Adrenal gland (tissue), 12 donors: Measurements from ENCODE around the gene TMIGD1. TPM values are rescaled to one million over a fixed set of nuclear protein-coding genes. Genes with fewer than 3 reads are reported as not detected.

ENCODE experiments used
- DNase-seq, 7 donors: peaks; one replicate each; pipeline ENCODE4 v3.0.0-alpha.2; 2019 to 2020
- H3K27ac ChIP-seq, 5 donors: fragments of 200-600 bp; sonication (generic) in 4 of 5; 1 replicate in 3 of 5; 2 replicates in 2 of 5; pipeline versions ENCODE4 v1.5.1 to v1.8.0; 2016 to 2020; ENCODE audit warnings: mild to moderate bottlenecking in 1 of 5
- H3K27me3 ChIP-seq: fragments of 200-600 bp; 2 replicates; pipeline ENCODE4 v1.8.0; 2021
- H3K36me3 ChIP-seq, 2 donors: fragments of 200-600 bp; replicated peaks in 1 of 2; 1 replicate in 1 of 2; 2 replicates in 1 of 2; pipeline versions ENCODE4 v1.5.1 to v1.8.0; 2018 to 2022
- H3K4me1 ChIP-seq, 2 donors: fragments of 200-600 bp; replicated peaks in 1 of 2; 1 replicate in 1 of 2; 2 replicates in 1 of 2; pipeline versions ENCODE4 v1.5.1 to v1.8.0; 2018 to 2021
- H3K4me3 ChIP-seq, 4 donors: fragments of 200-600 bp; sonication (generic) in 3 of 4; one replicate each; pipeline ENCODE4 v1.5.1; 2016 to 2018
- H3K9me3 ChIP-seq, 3 donors: fragments of 200-600 bp; sonication (generic) in 1 of 3; replicated peaks in 1 of 3; 1 replicate in 2 of 3; 2 replicates in 1 of 3; pipeline versions ENCODE4 v1.5.1 to v1.8.0; 2016 to 2021
- POLR2A ChIP-seq, 2 donors: fragments of 450-650 bp; IDR thresholded peaks; one replicate each; pipeline ENCODE4 v1.6.1; 2017; ENCODE audit warnings: antibody characterized with exemption in 2 of 2, mild to moderate bottlenecking in 2 of 2, moderate library complexity in 1 of 2
- WGBS, 4 donors: extraction: QIAGEN DNeasy Blood & Tissue Kit in 2 of 4; methylation state at CpG; one replicate each; pipeline versions ENCODE4 v1.1.5 to v1.1.7; 2013 to 2017; 5-methylcytosine and 5-hydroxymethylcytosine counted together
- intact Hi-C, 2 donors: fragments of 100-400 bp; cut with DNase I; formaldehyde crosslinking; loops; one replicate each; pipeline versions ENCODE4 v1.14.1 to v1.15.0; 2022 to 2023
- polyA plus RNA-seq, 3 donors: library from polyadenylated mRNA; stranded (reverse); fragments of 200-250 nt in 2 of 3; fragments of 350-450 nt in 1 of 3; fragmentation: Illumina TruSeq in 1 of 3; extraction: RNeasy Lipid Tissue Mini Kit (QIAGEN cat#74804) in 1 of 3; gene quantifications; one replicate each; pipeline ENCODE4 v1.2.3, GENCODE V29; 2013 to 2014
- total RNA-seq, 9 donors: library from RNA; depleted of rRNA in 4 of 9; stranded (reverse); fragments of >200 nt in 4 of 9; fragments of 120-200 nt in 1 of 9; fragmentation: NEBNext Ultra II Directional in 1 of 9; extraction: Animal tissue kit (Norgen Biotek cat#: 25700) in 1 of 9; gene quantifications; one replicate each; pipeline versions ENCODE4 v1.1.0 to v1.2.4, GENCODE V29; 2013 to 2023
- TF ChIP-seq, protein P1 (sequence below), 6 experiments: fragments of 450-650 bp in 4 of 6; fragments of 200-600 bp in 2 of 6; sonication (generic) in 1 of 6; IDR thresholded peaks; 1 replicate in 5 of 6; 2 replicates in 1 of 6; pipeline versions ENCODE4 v1.5.1 to v1.8.0; 2016 to 2021; ENCODE audit warnings: antibody characterized with exemption in 6 of 6, mild to moderate bottlenecking in 2 of 6, moderate library complexity in 1 of 6
- donor health status: healthy with polysubstance abuse.
- donor health status: Bipolar disorder and iron deficiency.
- donor health status: DM: yes; HTN: yes; CAD: no.
- donor health status: DM: no; HTN: no; CAD: no.
- donor health status: DM: no; HTN: no; CAD: no.
- donor health status: DM: yes; HTN: yes; CAD: no.

Gene TMIGD1
- total and polyA plus RNA-seq, 12 donors = not detected

DNA sequence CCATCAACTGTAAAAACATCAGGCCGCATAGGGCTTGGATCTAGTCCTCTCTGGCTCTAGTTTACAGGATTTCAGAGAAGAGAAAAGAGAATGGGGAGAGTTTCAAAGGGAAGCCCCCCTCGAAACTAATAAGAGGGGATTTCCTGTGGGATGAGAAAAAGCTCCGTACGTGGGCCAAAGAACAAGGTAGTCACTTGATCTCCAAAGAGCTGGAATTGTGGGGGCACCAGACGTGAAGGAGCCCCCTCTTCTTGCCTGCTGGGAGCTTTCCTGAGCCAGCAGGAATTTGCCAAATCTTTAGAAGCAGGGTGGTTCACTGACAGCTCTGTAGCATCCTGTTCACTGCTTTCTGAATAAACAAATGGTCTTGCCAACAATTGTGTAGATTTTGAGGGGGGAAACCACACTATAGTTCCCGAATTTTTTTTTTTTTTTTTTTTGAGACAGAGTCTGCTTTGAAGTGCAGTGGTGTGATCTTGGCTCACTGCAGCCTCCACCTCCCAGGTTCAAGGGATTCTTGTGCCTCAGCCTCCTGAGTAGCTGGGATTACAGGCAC is 7.0 kb upstream of the TMIGD1 start:
- H3K4me3 ChIP-seq = no peak overlapping the region
- no peaks in the 10 kb centered on the region for H3K9me3 ChIP-seq
- H3K27ac ChIP-seq = peak overlapping the region in 2 of 5 donors; percentile 63 to 69
- peaks cover 0 to 17% of the 10 kb centered on the region in 2 donors for H3K4me1 ChIP-seq
- TF ChIP-seq POLR2A (IDR thresholded peaks at IDR 0.05) = no peak
- TF ChIP-seq, protein P1, sequence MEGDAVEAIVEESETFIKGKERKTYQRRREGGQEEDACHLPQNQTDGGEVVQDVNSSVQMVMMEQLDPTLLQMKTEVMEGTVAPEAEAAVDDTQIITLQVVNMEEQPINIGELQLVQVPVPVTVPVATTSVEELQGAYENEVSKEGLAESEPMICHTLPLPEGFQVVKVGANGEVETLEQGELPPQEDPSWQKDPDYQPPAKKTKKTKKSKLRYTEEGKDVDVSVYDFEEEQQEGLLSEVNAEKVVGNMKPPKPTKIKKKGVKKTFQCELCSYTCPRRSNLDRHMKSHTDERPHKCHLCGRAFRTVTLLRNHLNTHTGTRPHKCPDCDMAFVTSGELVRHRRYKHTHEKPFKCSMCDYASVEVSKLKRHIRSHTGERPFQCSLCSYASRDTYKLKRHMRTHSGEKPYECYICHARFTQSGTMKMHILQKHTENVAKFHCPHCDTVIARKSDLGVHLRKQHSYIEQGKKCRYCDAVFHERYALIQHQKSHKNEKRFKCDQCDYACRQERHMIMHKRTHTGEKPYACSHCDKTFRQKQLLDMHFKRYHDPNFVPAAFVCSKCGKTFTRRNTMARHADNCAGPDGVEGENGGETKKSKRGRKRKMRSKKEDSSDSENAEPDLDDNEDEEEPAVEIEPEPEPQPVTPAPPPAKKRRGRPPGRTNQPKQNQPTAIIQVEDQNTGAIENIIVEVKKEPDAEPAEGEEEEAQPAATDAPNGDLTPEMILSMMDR (IDR thresholded peaks at IDR 0.05) = no peak
- no peaks in the 10 kb centered on the region for H3K27me3 ChIP-seq
- intact Hi-C loops = loop anchor here in 1 of 2 donors (10.0 kb wide), 1 partner anchor 134 kb away; the partner anchor contains the start of gene GOSR1
- no peak for DNase-seq
- 40 to 62% (median 45%) methylated on average over 6 of the region's 6 CpGs for WGBS, 4 donors
- H3K36me3 ChIP-seq = no peaks in the 10 kb centered on the region

DNA sequence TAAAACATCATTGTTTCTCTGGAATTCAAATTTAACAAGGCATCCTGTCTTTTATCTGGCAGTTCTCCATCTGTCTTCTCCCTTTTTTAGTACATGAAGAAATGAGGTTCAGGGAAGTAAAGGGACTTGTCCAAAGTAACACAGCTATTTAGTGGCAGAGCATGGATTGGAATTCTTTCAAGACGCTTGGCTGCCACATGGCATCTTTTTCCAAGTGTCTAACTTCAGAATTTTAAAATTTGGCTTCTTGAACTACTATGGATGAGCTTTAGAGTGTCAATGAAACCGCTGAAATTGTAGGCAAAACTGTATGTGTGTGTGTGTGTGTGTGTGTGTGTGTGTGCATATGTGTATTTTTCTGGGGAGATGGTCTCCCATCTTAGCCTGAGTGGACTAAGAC is 5.2 kb upstream of the TMIGD1 start:
- Histone ChIP-seq H3K4me1 (peaks cover 0 to 7% of the 10 kb centered on the region in 2 donors), H3K9me3 (no peaks in the 10 kb centered on the region), H3K27me3 (no peaks in the 10 kb centered on the region), H3K4me3 (no peak overlapping the region), H3K27ac (no peak overlapping the region), H3K36me3 (no peaks in the 10 kb centered on the region)
- no peak for DNase-seq
- intact Hi-C loops = loop anchor here in 1 of 2 donors (10.0 kb wide), 1 partner anchor 234 kb away; no protein-coding TSS in a partner anchor
- 79 to 88% (median 85%) methylated on average over 2 of the region's 2 CpGs for WGBS, 4 donors
- TF ChIP-seq POLR2A (IDR thresholded peaks at IDR 0.05) = no peak
- TF ChIP-seq, protein P1 (IDR thresholded peaks at IDR 0.05) = no peak

DNA sequence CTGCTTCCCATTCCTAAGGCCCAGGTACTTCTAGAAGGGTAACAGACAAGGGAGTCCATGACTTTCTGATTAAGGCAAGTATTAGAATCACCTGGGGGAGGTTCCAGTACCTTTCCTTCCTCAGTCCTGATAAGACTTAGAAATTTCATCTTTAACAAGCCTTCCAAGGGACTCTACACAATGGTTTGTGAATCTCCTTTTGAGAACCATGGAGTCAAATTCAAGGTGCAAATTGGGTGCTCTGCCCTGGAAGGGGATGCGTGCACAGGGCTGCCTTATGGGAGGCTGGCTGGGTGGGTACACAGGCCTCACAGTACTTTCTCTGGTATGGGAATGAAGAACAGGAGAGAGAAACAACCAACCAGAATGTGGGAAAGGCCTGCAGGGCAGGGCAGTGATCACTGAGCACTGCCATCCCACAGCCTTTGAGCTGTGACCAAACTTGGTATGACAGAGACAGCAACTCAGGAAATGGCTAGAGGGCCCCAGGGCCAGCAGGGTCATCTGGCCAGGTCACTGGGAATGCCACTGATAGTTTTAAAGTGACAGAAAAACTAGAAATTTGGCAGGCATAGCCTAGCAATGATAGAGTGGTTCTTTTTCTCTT is 3.6 kb upstream of the TMIGD1 start:
- Histone ChIP-seq H3K4me1 (peaks cover 0 to 7% of the 10 kb centered on the region in 2 donors), H3K27ac (no peak overlapping the region), H3K9me3 (no peaks in the 10 kb centered on the region), H3K36me3 (no peaks in the 10 kb centered on the region), H3K4me3 (no peak overlapping the region), H3K27me3 (no peaks in the 10 kb centered on the region)
- intact Hi-C loops = loop anchor here in 1 of 2 donors (10.0 kb wide), 1 partner anchor 233 kb away; no protein-coding TSS in a partner anchor
- WGBS, 4 donors = 100% methylated on average over 1 of the region's 1 CpG
- no peak for DNase-seq
- TF ChIP-seq POLR2A (IDR thresholded peaks at IDR 0.05) = no peak

DNA sequence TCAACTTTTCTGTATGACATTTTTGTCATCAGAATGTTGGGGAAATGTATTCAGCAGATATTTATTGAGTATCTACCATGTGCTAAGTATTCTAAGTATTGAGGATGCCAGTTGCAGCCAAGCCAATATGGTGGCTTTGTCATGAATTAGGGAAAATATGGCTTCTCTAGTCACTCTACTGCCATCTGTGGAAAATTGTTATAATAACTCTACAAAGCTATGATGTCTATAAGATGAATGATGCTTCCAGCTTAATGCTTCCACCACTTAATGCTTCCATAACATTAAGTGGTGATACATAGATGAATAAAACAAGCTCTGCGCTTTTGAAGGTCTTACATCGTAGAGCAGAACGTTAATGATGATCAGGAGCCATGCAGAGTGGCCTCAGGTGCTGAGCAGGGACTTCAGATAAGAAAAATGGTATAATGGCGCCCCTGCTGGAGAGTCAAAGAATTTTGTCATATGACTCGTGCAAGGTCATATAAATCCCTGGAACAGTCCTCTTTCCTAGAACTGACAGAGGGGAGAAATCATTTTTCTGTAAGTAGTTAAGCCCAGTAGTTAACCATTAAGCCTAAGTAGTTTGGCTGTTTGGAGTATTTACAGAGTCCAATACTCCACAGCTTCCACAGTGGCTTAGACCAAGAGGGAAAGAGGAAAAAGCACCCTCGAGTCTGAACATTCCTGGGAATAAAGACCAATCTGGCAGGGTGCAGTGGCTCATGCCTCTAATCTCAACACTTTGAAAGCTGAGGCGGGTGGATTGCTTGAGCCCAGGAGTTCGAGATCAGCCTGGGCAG is 2.7 kb upstream of the TMIGD1 start:
- H3K36me3 ChIP-seq = no peaks in the 10 kb centered on the region
- no peaks in the 10 kb centered on the region for H3K9me3 ChIP-seq
- H3K4me1 ChIP-seq = peaks cover 0 to 7% of the 10 kb centered on the region in 2 donors
- H3K27me3 ChIP-seq = no peaks in the 10 kb centered on the region
- no peak for TF ChIP-seq POLR2A (IDR thresholded peaks at IDR 0.05)
- TF ChIP-seq, protein P1 (IDR thresholded peaks at IDR 0.05) = peak; percentile 29 to 60 (median 54)
- no peak overlapping the region for H3K4me3 ChIP-seq
- WGBS, 4 donors = 47 to 51% (median 50%) methylated on average over 8 of the region's 8 CpGs
- DNase-seq = peak in 6 of 7 donors; percentile 21 to 61 (median 34)
- H3K27ac ChIP-seq = no peak overlapping the region
- intact Hi-C loops = loop anchor here in 1 of 2 donors (10.0 kb wide), 1 partner anchor 232 kb away; no protein-coding TSS in a partner anchor
